Colonic mucosa (tissue), 4 donors: ENCODE data around the gene ZNF202. TPM values are rescaled to one million over a fixed set of nuclear protein-coding genes. Genes with fewer than 3 reads are reported as not detected.
A peak's percentile ranks its signal among the peaks of the same experiment; 100 is the strongest.
"Not testable (repeated sequence)": the region's sequence is repeated elsewhere in the genome, so short reads cannot be mapped to it uniquely, and the experiment has no call there.

ENCODE experiments used
- DNase-seq: peaks from one replicate; pipeline ENCODE4 v3.0.0-alpha.2; 2020
- H3K27ac ChIP-seq: fragments of 200-600 bp; one replicate; pipeline ENCODE4 v1.8.0; 2021
- H3K27me3 ChIP-seq: fragments of 200-600 bp; one replicate; pipeline ENCODE4 v1.8.0; 2021
- H3K36me3 ChIP-seq: fragments of 200-600 bp; one replicate; pipeline ENCODE4 v1.8.0; 2021
- H3K4me1 ChIP-seq: fragments of 200-600 bp; one replicate; pipeline ENCODE4 v1.8.0; 2021; ENCODE audit warnings: mild to moderate bottlenecking
- H3K4me3 ChIP-seq: fragments of 200-600 bp; one replicate; pipeline ENCODE4 v1.8.0; 2021
- H3K9ac ChIP-seq, 2 donors: one replicate each; pipeline ENCODE4 v1.7.0; 2013; ENCODE audit warnings: control low read depth in 2 of 2, low read depth in 2 of 2, low read length in 2 of 2
- H3K9me3 ChIP-seq: fragments of 200-600 bp; one replicate; pipeline ENCODE4 v1.8.0; 2021
- intact Hi-C: fragments of 100-400 bp; cut with DNase I; formaldehyde crosslinking; loops from one replicate; pipeline ENCODE4 v1.14.1; 2022
- total RNA-seq, 2 donors: library from RNA; stranded (reverse); fragmentation: NEBNext Ultra II Directional in 1 of 2; extraction: Animal tissue kit (Norgen Biotek cat#: 25700) in 1 of 2; gene quantifications; one replicate each; pipeline ENCODE4 v1.2.1, GENCODE V29; 2021
- TF ChIP-seq, protein P1 (sequence below): fragments of 200-600 bp; IDR thresholded peaks from one replicate; pipeline ENCODE4 v1.8.0; 2022; ENCODE audit warnings: antibody characterized with exemption, mild to moderate bottlenecking
- donor health status: healthy.
- donor health status: DM: no; HTN: no; CAD: no.
- donor health status: DM: no; HTN: no; CAD: no.

ZNF202 gene
- total RNA-seq, 2 donors from 2014 or later: 7.4 to 8.5 TPM

DNA sequence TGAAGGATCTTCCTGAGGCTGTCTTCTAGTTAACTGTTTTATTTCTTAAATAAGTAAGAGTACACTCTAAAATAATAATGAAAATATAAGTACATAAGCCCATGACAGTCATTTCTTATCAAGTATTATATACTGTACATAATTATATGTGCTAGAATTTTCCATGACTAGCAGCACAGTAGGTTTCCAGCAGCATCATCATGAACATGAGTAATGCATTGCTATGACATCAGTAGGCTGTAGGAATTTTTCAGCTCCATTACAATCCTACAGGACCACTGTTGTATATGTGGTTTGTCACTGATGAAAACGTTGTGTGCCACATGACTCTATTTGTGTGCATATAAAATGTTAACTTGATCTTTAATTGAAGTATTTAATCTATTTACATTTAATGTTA lies 22.0 kb downstream of the ZNF202 start:
- no peak overlapping the region for H3K4me3 ChIP-seq
- H3K4me1 ChIP-seq: no peaks in the 10 kb centered on the region
- H3K27ac ChIP-seq: no peak overlapping the region
- H3K9ac ChIP-seq: no peak overlapping the region
- TF ChIP-seq, protein P1, sequence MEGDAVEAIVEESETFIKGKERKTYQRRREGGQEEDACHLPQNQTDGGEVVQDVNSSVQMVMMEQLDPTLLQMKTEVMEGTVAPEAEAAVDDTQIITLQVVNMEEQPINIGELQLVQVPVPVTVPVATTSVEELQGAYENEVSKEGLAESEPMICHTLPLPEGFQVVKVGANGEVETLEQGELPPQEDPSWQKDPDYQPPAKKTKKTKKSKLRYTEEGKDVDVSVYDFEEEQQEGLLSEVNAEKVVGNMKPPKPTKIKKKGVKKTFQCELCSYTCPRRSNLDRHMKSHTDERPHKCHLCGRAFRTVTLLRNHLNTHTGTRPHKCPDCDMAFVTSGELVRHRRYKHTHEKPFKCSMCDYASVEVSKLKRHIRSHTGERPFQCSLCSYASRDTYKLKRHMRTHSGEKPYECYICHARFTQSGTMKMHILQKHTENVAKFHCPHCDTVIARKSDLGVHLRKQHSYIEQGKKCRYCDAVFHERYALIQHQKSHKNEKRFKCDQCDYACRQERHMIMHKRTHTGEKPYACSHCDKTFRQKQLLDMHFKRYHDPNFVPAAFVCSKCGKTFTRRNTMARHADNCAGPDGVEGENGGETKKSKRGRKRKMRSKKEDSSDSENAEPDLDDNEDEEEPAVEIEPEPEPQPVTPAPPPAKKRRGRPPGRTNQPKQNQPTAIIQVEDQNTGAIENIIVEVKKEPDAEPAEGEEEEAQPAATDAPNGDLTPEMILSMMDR: no peak
- no peak for DNase-seq
- no peaks in the 10 kb centered on the region for H3K27me3 ChIP-seq
- intact Hi-C loops: no loop called here
- H3K9me3 ChIP-seq: no peaks in the 10 kb centered on the region
- H3K36me3 ChIP-seq: no peaks in the 10 kb centered on the region

DNA sequence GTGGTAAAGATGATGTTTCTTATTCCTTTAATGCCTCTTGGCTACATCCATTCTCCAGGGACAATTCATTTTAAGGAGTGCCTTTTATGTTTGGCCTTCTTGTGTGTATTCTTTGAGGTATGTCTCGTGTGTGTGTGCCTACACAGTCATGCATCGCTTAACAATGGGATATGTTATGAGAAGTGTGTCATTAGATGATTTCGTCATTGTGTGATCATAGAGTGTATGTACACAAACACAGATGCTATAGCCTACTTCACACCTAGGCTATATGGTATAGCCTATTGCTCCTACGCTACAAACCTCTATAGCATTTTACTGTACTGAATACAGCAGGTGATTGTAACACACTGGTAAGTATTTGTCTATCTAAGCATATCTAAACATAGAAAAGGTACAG lies 23.0 kb downstream of the ZNF202 start:
- Histone ChIP-seq H3K36me3 (no peaks in the 10 kb centered on the region), H3K9me3 (no peaks in the 10 kb centered on the region), H3K27ac (no peak overlapping the region), H3K4me3 (no peak overlapping the region), H3K27me3 (no peaks in the 10 kb centered on the region), H3K4me1 (no peaks in the 10 kb centered on the region), H3K9ac (no peak overlapping the region)
- DNase-seq: no peak
- intact Hi-C loops: no loop called here
- TF ChIP-seq, protein P1: no peak

DNA sequence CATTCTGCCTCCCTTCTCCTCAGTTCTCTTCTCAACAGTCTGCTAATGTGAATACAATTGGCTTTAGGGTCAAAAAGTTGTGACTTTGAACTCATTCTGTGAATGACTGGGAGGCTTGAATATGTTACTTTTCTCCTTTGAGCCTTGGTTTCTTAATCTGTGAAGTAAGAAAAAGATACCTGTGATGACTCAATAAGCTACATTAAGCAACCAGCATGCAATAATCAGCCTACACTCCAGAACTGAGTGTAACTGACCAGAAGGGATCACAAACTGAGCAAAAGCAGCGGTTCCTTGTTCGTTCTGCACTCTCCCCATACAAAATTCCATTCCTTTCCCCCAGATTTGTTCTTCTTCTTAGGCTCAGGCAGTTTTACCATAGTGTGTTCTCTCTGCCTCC lies 23.4 kb downstream of the ZNF202 start:
- no peaks in the 10 kb centered on the region for H3K9me3 ChIP-seq
- TF ChIP-seq, protein P1: no peak
- H3K27me3 ChIP-seq: no peaks in the 10 kb centered on the region
- H3K36me3 ChIP-seq: no peaks in the 10 kb centered on the region
- H3K27ac ChIP-seq: no peak overlapping the region
- intact Hi-C loops: no loop called here
- H3K4me3 ChIP-seq: no peak overlapping the region
- no peaks in the 10 kb centered on the region for H3K4me1 ChIP-seq
- no peak for DNase-seq
- no peak overlapping the region for H3K9ac ChIP-seq

DNA sequence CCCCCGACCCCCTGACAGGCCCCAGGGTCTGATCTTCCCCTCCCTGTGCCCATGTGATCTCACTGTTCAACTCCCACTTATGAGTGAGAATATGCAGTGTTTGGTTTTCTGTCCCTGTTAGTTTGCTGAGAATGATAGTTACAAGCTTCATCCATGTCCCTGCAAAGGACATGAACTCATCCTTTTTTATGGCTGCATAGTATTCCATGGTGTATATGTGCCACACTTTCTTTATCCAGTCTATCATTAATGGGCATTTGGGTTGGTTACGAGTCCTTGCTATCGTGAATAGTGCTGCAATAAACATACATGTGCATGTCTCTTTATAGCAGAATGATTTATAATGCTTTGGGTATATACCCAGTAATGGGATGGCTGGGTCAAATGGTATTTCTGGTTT lies 28.8 kb downstream of the ZNF202 start:
- H3K27me3 ChIP-seq, H3K27ac ChIP-seq, H3K4me1 ChIP-seq, H3K9ac ChIP-seq, H3K36me3 ChIP-seq, H3K9me3 ChIP-seq, intact Hi-C loops, H3K4me3 ChIP-seq, DNase-seq: not testable (repeated sequence)

DNA sequence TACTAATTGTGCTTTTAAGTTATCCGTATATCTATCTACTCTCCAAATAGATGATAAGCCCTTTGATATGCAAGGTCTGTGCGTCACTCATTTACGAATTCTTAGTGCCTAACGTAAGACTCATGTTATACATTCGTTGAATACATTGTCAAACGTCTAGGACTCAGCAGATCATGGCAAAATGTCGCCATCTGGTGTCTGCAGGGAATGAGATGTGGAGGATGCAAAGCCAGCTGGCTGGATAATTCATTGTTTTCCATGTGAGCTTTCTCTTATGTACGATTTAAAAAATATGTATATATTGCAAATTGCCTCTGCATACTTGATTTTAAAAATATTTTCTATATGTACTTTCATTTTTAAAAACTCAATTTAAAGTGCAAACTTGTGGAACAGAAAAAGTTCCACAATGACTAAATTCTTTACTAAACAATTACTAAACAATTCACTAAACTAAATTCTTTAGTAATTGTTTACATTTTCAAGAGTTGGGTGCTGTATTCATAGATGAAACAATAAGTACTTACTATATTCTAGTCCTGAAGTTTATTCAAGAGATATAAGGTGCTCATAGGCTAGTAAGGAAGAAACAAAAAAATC lies 33.8 kb downstream of the ZNF202 start:
- Histone ChIP-seq H3K4me3 (no peak overlapping the region), H3K9me3 (no peaks in the 10 kb centered on the region), H3K27me3 (no peaks in the 10 kb centered on the region), H3K27ac (no peak overlapping the region), H3K9ac (no peak overlapping the region), H3K36me3 (no peaks in the 10 kb centered on the region), H3K4me1 (no peaks in the 10 kb centered on the region)
- peak; percentile 57 for DNase-seq
- TF ChIP-seq, protein P1: peak; percentile 52
- intact Hi-C loops: loop anchor here (2.0 to 5.0 kb wide), 2 partner anchors 65 to 127 kb away; no protein-coding TSS in a partner anchor

DNA sequence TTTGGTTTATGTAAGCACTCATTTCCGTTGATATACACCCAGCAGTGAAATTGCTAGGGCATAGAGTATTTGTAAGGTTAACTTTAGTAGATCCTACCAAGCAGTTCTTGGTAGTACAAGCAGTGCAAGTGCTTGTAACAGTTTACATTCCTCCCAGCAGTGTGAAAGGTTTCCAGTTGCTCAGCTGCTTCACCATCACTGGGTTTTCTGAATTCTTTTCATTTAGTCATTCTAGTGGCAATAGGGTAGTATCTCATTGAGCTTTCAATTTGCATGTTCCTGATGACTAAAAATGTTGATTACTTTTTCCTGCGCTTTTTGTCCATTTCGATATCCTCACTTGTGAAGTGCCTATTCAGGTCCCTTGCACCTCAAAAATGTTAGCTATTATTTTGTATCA lies 34.3 kb downstream of the ZNF202 start:
- no peaks in the 10 kb centered on the region for H3K4me1 ChIP-seq
- no peak overlapping the region for H3K4me3 ChIP-seq
- no peak for DNase-seq
- intact Hi-C loops: loop anchor here (2.0 to 5.0 kb wide), 2 partner anchors 65 to 126 kb away; no protein-coding TSS in a partner anchor
- H3K36me3 ChIP-seq: no peaks in the 10 kb centered on the region
- H3K27ac ChIP-seq: no peak overlapping the region
- H3K9me3 ChIP-seq: no peaks in the 10 kb centered on the region
- TF ChIP-seq, protein P1: no peak
- H3K27me3 ChIP-seq: no peaks in the 10 kb centered on the region
- H3K9ac ChIP-seq: no peak overlapping the region
